Stimulated activated CD4-positive, alpha-beta T cell treated with anti-CD3 and anti-CD28 coated beads, TNF-alpha, amount 100 ng/mL, for 4 hours (primary cell): ENCODE results near the gene PCAT6.
"Not testable (repeated sequence)": the region's sequence is repeated elsewhere in the genome, so short reads cannot be mapped to it uniquely, and the experiment has no call there.

Experiments
- DNase-seq, 3 experiments: peaks; one replicate each; pipeline ENCODE4 v3.0.0-alpha.2; 2020; ENCODE audit warnings: low read depth in 3 of 3

PCAT6 gene

GRCh38 chr1:202807451-202807925 is 3.3 kb upstream of the PCAT6 start:
- DNase-seq: peak; percentile 37 to 53 (median 50)

GRCh38 chr1:202807926-202808757 is 2.6 kb upstream of the PCAT6 start, which contains the start of gene KDM5B:
TSS of gene KDM5B (minus strand) at chr1:202808421. CDS start at chr1:202808305, 116 bp downstream.
- peak; percentile 46 to 61 (median 53) for DNase-seq

GRCh38 chr1:202809597-202810159 is 1.1 kb upstream of the PCAT6 start:
- DNase-seq: no peak

GRCh38 chr1:202810193-202810614 is 550 bp upstream of the PCAT6 start:
- DNase-seq: no peak

GRCh38 chr1:202811296-202812175 is 782 bp downstream of the PCAT6 start:
- no peak for DNase-seq

- DNase-seq: no peak
Observed at GRCh38 chr1:202812176-202813026, 1.6 kb downstream of the PCAT6 start.

GRCh38 chr1:202815120-202815519 is 4.4 kb downstream of the PCAT6 start:
- DNase-seq: no peak

GRCh38 chr1:202818819-202819218 is 8.1 kb downstream of the PCAT6 start:
- no peak for DNase-seq

GRCh38 chr1:202821467-202821866 is 10.7 kb downstream of the PCAT6 start:
- no peak for DNase-seq

- DNase-seq: no peak
Observed at GRCh38 chr1:202825748-202826147, 15.0 kb downstream of the PCAT6 start.

- not testable (repeated sequence) for DNase-seq
Observed at GRCh38 chr1:202829223-202829622, 18.5 kb downstream of the PCAT6 start.

- no peak for DNase-seq
Observed at GRCh38 chr1:202831906-202832305, 21.2 kb downstream of the PCAT6 start.

- no peak for DNase-seq
Observed at GRCh38 chr1:202834771-202835547, 24.2 kb downstream of the PCAT6 start.

- DNase-seq: no peak
Observed at GRCh38 chr1:202835548-202836072, 24.9 kb downstream of the PCAT6 start.

- DNase-seq: no peak
Observed at GRCh38 chr1:202836623-202837403, 26.1 kb downstream of the PCAT6 start.

- DNase-seq: no peak
Observed at GRCh38 chr1:202837746-202838262, 27.1 kb downstream of the PCAT6 start.

- DNase-seq: no peak
Observed at GRCh38 chr1:202843081-202843480, 32.3 kb downstream of the PCAT6 start.

- DNase-seq: no peak
Observed at GRCh38 chr1:202844259-202844658, 33.5 kb downstream of the PCAT6 start.

GRCh38 chr1:202844935-202845334 is 34.2 kb downstream of the PCAT6 start:
- no peak for DNase-seq
